Mesothelial cell of epicardium (in vitro differentiated cells): ENCODE results near the gene PRAMEF33. TPM values are rescaled to one million over a fixed set of nuclear protein-coding genes. Genes with fewer than 3 reads are reported as not detected.
"Not testable (repeated sequence)": the region's sequence is repeated elsewhere in the genome, so short reads cannot be mapped to it uniquely, and the experiment has no call there.

Source experiments
- DNase-seq, 2 experiments: peaks; one replicate each; pipeline ENCODE4 v3.0.0; 2021; ENCODE audit warnings: low spot score in 2 of 2; ENCODE audit not compliant: unreplicated experiment in 2 of 2
- H3K27ac Mint-ChIP-seq: 2 replicates; pipeline ENCODE4 v1.8.0; 2021; ENCODE audit warnings: mixed read lengths
- H3K27me3 Mint-ChIP-seq: 2 replicates; pipeline ENCODE4 v1.8.0; 2021; ENCODE audit warnings: low read depth, mixed read lengths
- H3K36me3 Mint-ChIP-seq: 2 replicates; pipeline ENCODE4 v1.8.0; 2021; ENCODE audit warnings: mixed read lengths
- H3K4me1 Mint-ChIP-seq: 2 replicates; pipeline ENCODE4 v1.8.0; 2021; ENCODE audit warnings: mixed read lengths
- H3K4me3 Mint-ChIP-seq: 2 replicates; pipeline ENCODE4 v1.8.0; 2021; ENCODE audit warnings: mild to moderate bottlenecking, moderate library complexity, mixed read lengths
- H3K9me3 Mint-ChIP-seq: 2 replicates; pipeline ENCODE4 v1.8.0; 2021; ENCODE audit warnings: mixed read lengths
- CTCF ChIP-seq: fragments of 200-600 bp; sonication (generic); IDR thresholded peaks from one replicate; pipeline ENCODE4 v1.5.0; 2021; ENCODE audit warnings: antibody characterized with exemption; ENCODE audit not compliant: unreplicated experiment
- total RNA-seq: library from RNA; stranded (reverse); gene quantifications from 3 replicates; pipeline ENCODE4 v1.2.1, GENCODE V29; 2021

Gene PRAMEF33
- total RNA-seq, 1 donor from 2014 or later = not detected

DNA sequence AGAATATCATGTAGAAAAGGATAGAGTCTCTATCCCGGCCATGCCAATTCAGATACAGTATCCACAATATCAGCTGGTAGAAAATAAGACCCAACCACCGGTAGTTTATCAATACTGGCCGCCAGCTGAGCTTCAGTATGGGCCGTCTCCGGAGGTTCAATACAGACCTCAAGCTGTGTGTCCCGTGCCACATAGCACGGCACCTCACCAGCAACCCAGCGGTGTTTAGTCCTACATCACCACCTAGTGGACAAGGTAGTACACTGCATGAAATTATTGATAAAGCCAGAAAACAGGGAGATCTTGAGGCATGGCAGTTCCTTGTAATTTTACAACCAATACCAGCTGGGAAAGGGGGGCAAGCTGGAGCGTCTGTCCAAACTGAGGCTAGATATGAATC lies 51.1 kb downstream of the PRAMEF33 start:
- H3K27me3 Mint-ChIP-seq, H3K4me1 Mint-ChIP-seq, H3K36me3 Mint-ChIP-seq, DNase-seq, H3K27ac Mint-ChIP-seq, H3K4me3 Mint-ChIP-seq: not testable (repeated sequence)
- peaks cover 11% of the 10 kb centered on the region for H3K9me3 Mint-ChIP-seq

GRCh38 chr1:13356774-13357173 lies 53.4 kb downstream of the PRAMEF33 start:
- not testable (repeated sequence) for H3K36me3 Mint-ChIP-seq, DNase-seq, H3K4me1 Mint-ChIP-seq, H3K27ac Mint-ChIP-seq, H3K27me3 Mint-ChIP-seq, H3K4me3 Mint-ChIP-seq
- H3K9me3 Mint-ChIP-seq = peaks cover 16% of the 10 kb centered on the region
- TF ChIP-seq CTCF = peak; percentile 63

Other genes with a start within 250 kb of the PRAMEF33 start
- not detected in 3 replicates for gene PRAMEF27, start 247.0 kb upstream of the PRAMEF33 start, total RNA-seq
- gene HNRNPCL3, start 242.8 kb upstream of the PRAMEF33 start, total RNA-seq = not detected in 3 replicates
- not detected in 3 replicates for gene PRAMEF25, start 232.8 kb upstream of the PRAMEF33 start, total RNA-seq
- gene HNRNPCL2, start 186.7 kb upstream of the PRAMEF33 start, total RNA-seq = not detected in 3 replicates
- gene PRAMEF26, start 147.5 kb upstream of the PRAMEF33 start, total RNA-seq = not detected in 3 replicates
- gene HNRNPCL4, start 137.9 kb upstream of the PRAMEF33 start, total RNA-seq = not detected in 3 replicates
- not detected in 3 replicates for gene PRAMEF9, start 131.7 kb upstream of the PRAMEF33 start, total RNA-seq
- not detected in 3 replicates for gene PRAMEF13, start 102.1 kb upstream of the PRAMEF33 start, total RNA-seq
- not detected in 3 replicates for gene PRAMEF18, start 77.4 kb upstream of the PRAMEF33 start, total RNA-seq
- gene PRAMEF5, start 49.3 kb upstream of the PRAMEF33 start, total RNA-seq = not detected in 3 replicates
- gene PRAMEF8, start 18.4 kb upstream of the PRAMEF33 start, total RNA-seq = not detected in 3 replicates
- gene PRAMEF15, start 12.0 kb downstream of the PRAMEF33 start, total RNA-seq = not detected in 3 replicates
- not detected in 3 replicates for gene PRAMEF14, start 43.6 kb downstream of the PRAMEF33 start, total RNA-seq
- not detected in 3 replicates for gene PRAMEF19, start 68.4 kb downstream of the PRAMEF33 start, total RNA-seq
- not detected in 3 replicates for gene PRAMEF17, start 86.1 kb downstream of the PRAMEF33 start, total RNA-seq
- gene PRAMEF20, start 106.9 kb downstream of the PRAMEF33 start, total RNA-seq = not detected in 3 replicates
- not detected in 3 replicates for gene LRRC38, start 210.5 kb downstream of the PRAMEF33 start, total RNA-seq